Nephron (organoid): Measurements from ENCODE around the gene HEATR5A.
"Not testable (repeated sequence)": the region's sequence is repeated elsewhere in the genome, so short reads cannot be mapped to it uniquely, and the experiment has no call there.

ENCODE experiments used
- H3K27ac Mint-ChIP-seq, 3 experiments: 2 replicates each; pipeline ENCODE4 v1.8.0; 2020; ENCODE audit warnings: mixed read lengths in 3 of 3, mild to moderate bottlenecking in 2 of 3, moderate library complexity in 1 of 3
- H3K27me3 Mint-ChIP-seq: 2 replicates; pipeline ENCODE4 v1.8.0; 2021; ENCODE audit warnings: low read depth, mild to moderate bottlenecking, moderate library complexity, mixed read lengths
- H3K36me3 Mint-ChIP-seq: 2 replicates; pipeline ENCODE4 v1.8.0; 2020; ENCODE audit warnings: low read depth, mixed read lengths
- H3K4me1 Mint-ChIP-seq: 2 replicates; pipeline ENCODE4 v1.8.0; 2020; ENCODE audit warnings: mixed read lengths
- H3K4me3 Mint-ChIP-seq, 3 experiments: 2 replicates each; pipeline ENCODE4 v1.8.0; 2020; ENCODE audit warnings: mild to moderate bottlenecking in 3 of 3, mixed read lengths in 3 of 3, moderate library complexity in 2 of 3
- H3K9me3 Mint-ChIP-seq: 2 replicates; pipeline ENCODE4 v1.8.0; 2020; ENCODE audit warnings: mixed read lengths
- CTCF ChIP-seq, 3 experiments: fragments of 200-600 bp; sonication (generic); IDR thresholded peaks; one replicate each; pipeline ENCODE4 v1.5.0; 2021; ENCODE audit warnings: antibody characterized with exemption in 3 of 3; ENCODE audit not compliant: unreplicated experiment in 3 of 3

The HEATR5A gene

GRCh38 chr14:31277085-31277484, 143.3 kb downstream of the HEATR5A start:
- Mint-ChIP-seq H3K4me1 (no peaks in the 10 kb centered on the region), H3K4me3 (no peak overlapping the region), H3K36me3 (no peaks in the 10 kb centered on the region), H3K27me3 (peaks cover 3% of the 10 kb centered on the region), H3K9me3 (peaks cover 34% of the 10 kb centered on the region), H3K27ac (no peak overlapping the region)
- TF ChIP-seq CTCF (IDR thresholded peaks at IDR 0.05; ENCODE audit: unreplicated experiment in 3 of 3) = no peak

GRCh38 chr14:31276417-31276816, 143.9 kb downstream of the HEATR5A start:
- peaks cover 34% of the 10 kb centered on the region for H3K9me3 Mint-ChIP-seq
- not testable (repeated sequence) for H3K27ac Mint-ChIP-seq, H3K4me1 Mint-ChIP-seq, H3K27me3 Mint-ChIP-seq, H3K4me3 Mint-ChIP-seq, H3K36me3 Mint-ChIP-seq

GRCh38 chr14:31275731-31276130, 144.6 kb downstream of the HEATR5A start:
- no peaks in the 10 kb centered on the region for H3K36me3 Mint-ChIP-seq
- H3K27ac Mint-ChIP-seq = no peak overlapping the region
- no peaks in the 10 kb centered on the region for H3K4me1 Mint-ChIP-seq
- peaks cover 31% of the 10 kb centered on the region for H3K9me3 Mint-ChIP-seq
- no peak overlapping the region for H3K4me3 Mint-ChIP-seq
- TF ChIP-seq CTCF (IDR thresholded peaks at IDR 0.05; ENCODE audit: unreplicated experiment in 3 of 3) = no peak
- H3K27me3 Mint-ChIP-seq = peaks cover 3% of the 10 kb centered on the region

- Mint-ChIP-seq H3K4me3 (no peak overlapping the region), H3K36me3 (no peaks in the 10 kb centered on the region), H3K27ac (no peak overlapping the region), H3K9me3 (peaks cover 16% of the 10 kb centered on the region), H3K4me1 (peaks cover 12% of the 10 kb centered on the region), H3K27me3 (peaks cover 2% of the 10 kb centered on the region)
- no peak for TF ChIP-seq CTCF (IDR thresholded peaks at IDR 0.05; ENCODE audit: unreplicated experiment in 3 of 3)
These were observed 148.7 kb downstream of the HEATR5A start for GRCh38 chr14:31271648-31272047.

- peaks cover 12% of the 10 kb centered on the region for H3K9me3 Mint-ChIP-seq
- H3K4me3 Mint-ChIP-seq = no peak overlapping the region
- no peak for TF ChIP-seq CTCF (IDR thresholded peaks at IDR 0.05; ENCODE audit: unreplicated experiment in 3 of 3)
- H3K4me1 Mint-ChIP-seq = peaks cover 12% of the 10 kb centered on the region
- no peaks in the 10 kb centered on the region for H3K36me3 Mint-ChIP-seq
- H3K27ac Mint-ChIP-seq = no peak overlapping the region
- no peaks in the 10 kb centered on the region for H3K27me3 Mint-ChIP-seq
These were observed 150.1 kb downstream of the HEATR5A start for GRCh38 chr14:31270196-31270772.

GRCh38 chr14:31269634-31270195, 150.6 kb downstream of the HEATR5A start:
- peak overlapping the region in 2 of 3 experiments; percentile 2 to 60 for H3K27ac Mint-ChIP-seq
- TF ChIP-seq CTCF (IDR thresholded peaks at IDR 0.05; ENCODE audit: unreplicated experiment in 3 of 3) = no peak
- H3K4me3 Mint-ChIP-seq = no peak overlapping the region
- H3K4me1 Mint-ChIP-seq = peaks cover 12% of the 10 kb centered on the region
- H3K9me3 Mint-ChIP-seq = peaks cover 12% of the 10 kb centered on the region
- H3K36me3 Mint-ChIP-seq = no peaks in the 10 kb centered on the region
- no peaks in the 10 kb centered on the region for H3K27me3 Mint-ChIP-seq
